ENCODE data around the gene CREBRF. TPM values are rescaled to one million over a fixed set of nuclear protein-coding genes. Genes with fewer than 3 reads are reported as not detected.
A peak's percentile ranks its signal among the peaks of the same experiment; 100 is the strongest.
"Not testable (repeated sequence)": the region's sequence is repeated elsewhere in the genome, so short reads cannot be mapped to it uniquely, and the experiment has no call there.

Gene CREBRF
- total RNA-seq, 2 experiments from 2014 or later = 39.3 to 40.4 TPM

- ATAC-seq (ENCODE audit: low read depth) (no peak), DNase-seq (no peak)
- Mint-ChIP-seq H3K9me3 (no peaks in the 10 kb centered on the region), H3K27me3 (no peaks in the 10 kb centered on the region), H3K4me3 (no peak overlapping the region), H3K27ac (no peak overlapping the region), H3K4me1 (no peaks in the 10 kb centered on the region), H3K36me3 (peaks cover 2% of the 10 kb centered on the region)
- POLR2A ChIA-PET = no interaction called here
Measured at GRCh38 chr5:173045474-173045873, 10.7 kb upstream of the CREBRF start.

DNA sequence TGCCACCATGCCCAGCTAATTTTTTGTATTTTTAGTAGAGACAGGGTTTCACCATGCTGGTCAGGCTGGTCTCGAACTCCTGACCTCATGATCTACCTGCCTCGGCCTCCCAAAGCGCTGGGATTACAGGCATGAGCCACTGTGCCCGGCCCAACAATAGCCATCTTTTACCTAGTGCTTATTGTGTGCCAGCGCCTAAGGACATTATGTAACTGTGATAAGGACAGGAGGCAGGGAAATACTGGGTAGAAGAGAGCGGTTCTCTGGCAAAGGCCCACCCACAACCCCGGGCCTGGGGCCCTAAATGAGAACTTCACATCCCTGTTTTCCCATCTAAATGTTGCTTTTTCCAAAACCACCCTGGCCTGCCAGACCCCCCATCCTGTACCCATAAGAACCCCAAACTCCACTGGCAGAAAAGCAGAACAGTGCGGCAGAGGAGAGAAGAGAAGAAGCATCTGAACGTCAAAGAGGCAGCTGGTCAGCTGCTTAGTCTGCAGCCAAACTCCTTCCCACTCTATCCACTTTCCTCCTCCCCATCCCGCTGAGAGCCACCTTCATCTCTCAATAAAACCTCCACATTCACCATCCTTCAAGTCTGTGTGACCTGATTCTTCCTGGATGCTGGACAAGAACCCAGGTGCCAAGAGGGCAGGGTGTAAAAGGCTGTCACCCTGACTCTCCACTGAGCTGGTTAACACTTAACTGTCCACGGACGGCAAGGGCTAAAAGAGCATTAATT, 8.9 kb upstream of the CREBRF start:
- not testable (repeated sequence) for H3K36me3 Mint-ChIP-seq; H3K27ac Mint-ChIP-seq; DNase-seq; H3K27me3 Mint-ChIP-seq; H3K9me3 Mint-ChIP-seq; H3K4me3 Mint-ChIP-seq; ATAC-seq (ENCODE audit: low read depth); H3K4me1 Mint-ChIP-seq
- POLR2A ChIA-PET = interaction anchor here (1.2 kb wide), 1 partner anchor 64 kb away, joined by 5 read pairs; the partner anchor contains the start of gene ATP6V0E1

GRCh38 chr5:173047838-173048105, 8.4 kb upstream of the CREBRF start:
- no peak for ATAC-seq (ENCODE audit: low read depth)
- Mint-ChIP-seq H3K36me3 (no peaks in the 10 kb centered on the region), H3K4me1 (peaks cover 7% of the 10 kb centered on the region), H3K9me3 (no peaks in the 10 kb centered on the region), H3K27ac (no peak overlapping the region), H3K4me3 (no peak overlapping the region), H3K27me3 (no peaks in the 10 kb centered on the region)
- no peak for DNase-seq
- POLR2A ChIA-PET = interaction anchor here (1.2 kb wide), 1 partner anchor 64 kb away, joined by 5 read pairs; the partner anchor contains the start of gene ATP6V0E1

DNA sequence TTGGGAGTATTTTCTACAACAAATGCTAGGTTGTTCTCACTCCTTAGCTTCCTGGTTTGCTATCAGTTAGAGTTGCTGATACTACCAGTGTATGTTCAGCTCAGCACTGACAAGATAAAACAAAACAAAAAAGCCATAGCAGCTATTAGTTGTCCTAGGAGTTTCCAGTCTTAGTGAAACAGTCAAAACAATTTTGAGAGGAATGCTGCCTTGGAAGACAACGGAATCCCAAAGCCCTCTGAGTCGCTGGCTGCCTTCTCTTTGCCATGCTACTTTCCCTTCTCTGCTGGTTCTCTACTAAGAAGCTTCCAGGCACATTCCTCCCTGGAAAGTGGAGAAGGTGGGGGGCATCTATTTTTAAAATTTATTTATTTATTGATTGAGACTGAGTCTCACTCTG, 5.4 kb upstream of the CREBRF start:
- no peaks in the 10 kb centered on the region for H3K27me3 Mint-ChIP-seq
- no peaks in the 10 kb centered on the region for H3K36me3 Mint-ChIP-seq
- peaks cover 31% of the 10 kb centered on the region for H3K4me1 Mint-ChIP-seq
- no peak overlapping the region for H3K27ac Mint-ChIP-seq
- DNase-seq = no peak
- no peaks in the 10 kb centered on the region for H3K9me3 Mint-ChIP-seq
- POLR2A ChIA-PET = no interaction called here
- H3K4me3 Mint-ChIP-seq = no peak overlapping the region
- no peak for ATAC-seq (ENCODE audit: low read depth)

GRCh38 chr5:173051746-173052145, 4.4 kb upstream of the CREBRF start:
- H3K9me3 Mint-ChIP-seq = no peaks in the 10 kb centered on the region
- no peaks in the 10 kb centered on the region for H3K27me3 Mint-ChIP-seq
- peaks cover 32% of the 10 kb centered on the region for H3K4me1 Mint-ChIP-seq
- H3K36me3 Mint-ChIP-seq = no peaks in the 10 kb centered on the region
- no peak overlapping the region for H3K4me3 Mint-ChIP-seq
- DNase-seq (no peak), ATAC-seq (ENCODE audit: low read depth) (no peak)
- no peak overlapping the region for H3K27ac Mint-ChIP-seq
- POLR2A ChIA-PET = no interaction called here

DNA sequence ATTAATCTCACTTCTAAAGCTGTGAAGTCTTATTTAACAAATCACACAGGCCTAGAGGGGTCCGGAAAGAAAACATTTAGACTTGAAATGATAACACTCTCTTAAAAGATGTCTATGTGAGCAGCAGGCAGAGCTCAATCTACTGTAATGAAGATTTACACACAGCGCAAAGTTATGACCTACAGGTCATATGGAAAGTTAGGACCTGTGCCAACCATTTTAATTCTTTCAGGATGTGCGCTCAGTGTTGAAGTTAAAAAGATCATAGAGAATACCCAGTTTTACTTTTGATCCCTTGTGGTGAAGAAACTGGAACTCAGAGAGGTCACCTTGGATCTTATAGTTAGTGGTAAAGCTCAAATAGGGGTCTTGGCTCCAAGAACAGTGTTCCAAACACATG, 3.1 kb upstream of the CREBRF start:
- Mint-ChIP-seq H3K4me1 (peaks cover 32% of the 10 kb centered on the region), H3K9me3 (no peaks in the 10 kb centered on the region), H3K27ac (no peak overlapping the region), H3K27me3 (no peaks in the 10 kb centered on the region), H3K4me3 (no peak overlapping the region), H3K36me3 (no peaks in the 10 kb centered on the region)
- ATAC-seq (ENCODE audit: low read depth) (no peak), DNase-seq (no peak)
- POLR2A ChIA-PET = no interaction called here

DNA sequence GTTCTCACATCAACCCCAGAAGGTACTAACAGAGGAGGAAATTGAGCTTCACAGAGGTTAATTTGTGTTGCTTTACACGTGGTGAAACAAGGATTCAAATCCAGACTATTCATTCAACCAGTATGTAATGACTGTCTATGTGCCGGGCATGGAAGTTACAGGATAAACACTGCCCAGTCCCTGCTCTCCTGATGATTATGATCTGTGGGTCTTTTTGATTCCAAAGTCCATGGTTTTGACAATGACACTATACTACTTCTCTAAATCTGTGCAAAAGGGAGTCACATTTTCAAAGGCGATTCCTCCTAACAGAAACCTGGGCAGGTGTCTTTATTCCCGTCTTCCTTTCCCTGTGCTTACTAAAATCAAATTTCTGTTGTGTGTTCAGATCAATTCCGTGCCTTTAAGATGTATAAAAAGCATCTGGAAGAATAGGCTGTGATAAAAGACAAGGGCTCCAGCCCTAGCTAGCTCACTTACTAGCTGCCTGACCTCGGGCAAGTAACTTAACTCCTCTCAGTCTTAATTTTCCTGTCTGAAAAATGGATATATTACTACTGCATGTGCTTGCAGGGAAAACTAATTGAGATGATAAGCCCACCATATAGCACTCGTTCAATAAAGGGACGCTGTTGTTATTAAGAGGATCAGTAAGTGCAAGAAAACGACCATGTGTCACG, 970 bp upstream of the CREBRF start:
- DNase-seq = no peak
- H3K27ac Mint-ChIP-seq = peak overlapping the region; percentile 84
- POLR2A ChIA-PET = interaction anchor here (1.1 to 2.0 kb wide), 3 partner anchors 16 to 71 kb away, joined by 3 to 9 read pairs (median 6); partner anchors contain the start of gene ATP6V0E1
- H3K4me3 Mint-ChIP-seq = peak overlapping the region; percentile 87
- no peaks in the 10 kb centered on the region for H3K9me3 Mint-ChIP-seq
- peaks cover 36% of the 10 kb centered on the region for H3K4me1 Mint-ChIP-seq
- ATAC-seq (ENCODE audit: low read depth) = no peak
- H3K27me3 Mint-ChIP-seq = no peaks in the 10 kb centered on the region
- no peaks in the 10 kb centered on the region for H3K36me3 Mint-ChIP-seq

DNA sequence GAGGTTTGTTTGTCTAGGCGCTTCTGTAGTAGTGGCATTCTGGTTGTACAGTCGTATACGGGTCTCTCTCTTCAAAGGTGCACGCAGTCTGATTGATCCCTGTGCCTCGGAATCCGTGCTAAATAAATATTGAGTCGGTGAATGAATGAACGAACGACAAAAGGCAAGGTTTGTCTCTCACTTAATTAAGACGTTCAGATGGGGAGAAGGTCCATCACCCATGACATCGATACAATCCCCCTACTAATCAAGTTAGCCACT, 500 bp upstream of the CREBRF start:
- DNase-seq = no peak
- H3K27ac Mint-ChIP-seq = peak overlapping the region; percentile 84
- no peaks in the 10 kb centered on the region for H3K36me3 Mint-ChIP-seq
- no peak for ATAC-seq (ENCODE audit: low read depth)
- no peaks in the 10 kb centered on the region for H3K9me3 Mint-ChIP-seq
- POLR2A ChIA-PET = interaction anchor here (1.8 to 2.0 kb wide), 2 partner anchors 21 to 72 kb away, joined by 6 to 9 read pairs; partner anchors contain the start of gene ATP6V0E1
- peaks cover 36% of the 10 kb centered on the region for H3K4me1 Mint-ChIP-seq
- no peaks in the 10 kb centered on the region for H3K27me3 Mint-ChIP-seq
- peak overlapping the region; percentile 87 for H3K4me3 Mint-ChIP-seq

- peak overlapping the region; percentile 97 for H3K27ac Mint-ChIP-seq
- no peaks in the 10 kb centered on the region for H3K9me3 Mint-ChIP-seq
- no peaks in the 10 kb centered on the region for H3K27me3 Mint-ChIP-seq
- H3K36me3 Mint-ChIP-seq = no peaks in the 10 kb centered on the region
- ATAC-seq (ENCODE audit: low read depth) (peak; percentile 38), DNase-seq (no peak)
- H3K4me1 Mint-ChIP-seq = peaks cover 44% of the 10 kb centered on the region
- POLR2A ChIA-PET = interaction anchor here (1.0 to 1.7 kb wide), 8 partner anchors 9 to 275 kb away, joined by 3 to 35 read pairs (median 8); partner anchors contain the start of genes ATP6V0E1, RPL26L1 and STC2
- H3K4me3 Mint-ChIP-seq = peak overlapping the region; percentile 96
Measured at GRCh38 chr5:173056783-173057061, 570 bp downstream of the CREBRF start.

GRCh38 chr5:173057062-173057924, 1.1 kb downstream of the CREBRF start:
- H3K27ac Mint-ChIP-seq = peak overlapping the region; percentile 97
- H3K27me3 Mint-ChIP-seq = no peaks in the 10 kb centered on the region
- DNase-seq = peak; percentile 98
- peaks cover 40% of the 10 kb centered on the region for H3K4me1 Mint-ChIP-seq
- no peaks in the 10 kb centered on the region for H3K9me3 Mint-ChIP-seq
- H3K36me3 Mint-ChIP-seq = no peaks in the 10 kb centered on the region
- peak; percentile 86 for ATAC-seq (ENCODE audit: low read depth)
- POLR2A ChIA-PET = interaction anchor here (0.6 to 1.7 kb wide), 12 partner anchors 8 to 275 kb away, joined by 3 to 35 read pairs (median 6); partner anchors contain the start of genes ATP6V0E1, BNIP1, RPL26L1 and STC2
- peak overlapping the region; percentile 96 for H3K4me3 Mint-ChIP-seq

- H3K27ac Mint-ChIP-seq = no peak overlapping the region
Measured at GRCh38 chr5:173062141-173062540, 6.0 kb downstream of the CREBRF start.

GRCh38 chr5:173065155-173065554, 9.0 kb downstream of the CREBRF start:
- ATAC-seq (ENCODE audit: low read depth) (peak; percentile 91), DNase-seq (no peak)
- POLR2A ChIA-PET = interaction anchor here (1.0 kb wide), 2 partner anchors 8 to 36 kb away, joined by 3 to 6 read pairs; no protein-coding TSS in a partner anchor
- Mint-ChIP-seq H3K9me3 (no peaks in the 10 kb centered on the region), H3K27me3 (no peaks in the 10 kb centered on the region), H3K4me1 (peaks cover 23% of the 10 kb centered on the region), H3K27ac (peak overlapping the region; percentile 82), H3K36me3 (peaks cover 5% of the 10 kb centered on the region), H3K4me3 (peak overlapping the region; percentile 70)

More at GRCh38 chr5:173062141-173062540, 6.0 kb downstream of the CREBRF start:
- Mint-ChIP-seq H3K27me3 (no peaks in the 10 kb centered on the region), H3K36me3 (peaks cover 1% of the 10 kb centered on the region), H3K4me3 (no peak overlapping the region), H3K4me1 (peaks cover 25% of the 10 kb centered on the region), H3K9me3 (no peaks in the 10 kb centered on the region)
- ATAC-seq (ENCODE audit: low read depth) = no peak
- DNase-seq = no peak
- POLR2A ChIA-PET = no interaction called here

GRCh38 chr5:173069671-173070070, 13.5 kb downstream of the CREBRF start:
- Mint-ChIP-seq H3K4me1 (peaks cover 12% of the 10 kb centered on the region), H3K9me3 (no peaks in the 10 kb centered on the region), H3K4me3 (no peak overlapping the region), H3K27ac (peak overlapping the region; percentile 24), H3K27me3 (no peaks in the 10 kb centered on the region), H3K36me3 (peaks cover 10% of the 10 kb centered on the region)
- ATAC-seq (ENCODE audit: low read depth) (no peak), DNase-seq (no peak)
- POLR2A ChIA-PET = no interaction called here
